PFSK-1 (cell line): ENCODE measurements around the gene TSPAN33.

Experiments
- FOXP2 ChIP-seq: optimal IDR thresholded peaks from 2 replicates; pipeline ENCODE3; 2011; ENCODE audit warnings: borderline replicate concordance, control low read depth, inconsistent platforms; ENCODE audit not compliant: insufficient read depth; ENCODE audit errors: extremely low read length, extremely low read depth
- POLR2AphosphoS5 ChIP-seq: IDR thresholded peaks from 2 replicates; pipeline ENCODE4 v1.6.1; 2012; ENCODE audit warnings: low read depth, mild to moderate bottlenecking, control low read depth, low read length, moderate library complexity
- SIN3A ChIP-seq: IDR thresholded peaks from 2 replicates; pipeline ENCODE4 v1.6.1; 2012; ENCODE audit warnings: mild to moderate bottlenecking, low read length, moderate library complexity, borderline replicate concordance; ENCODE audit not compliant: insufficient read depth
- TAF1 ChIP-seq: IDR thresholded peaks from 2 replicates; pipeline ENCODE4 v1.6.1; 2012; ENCODE audit warnings: low read length, control low read depth, borderline replicate concordance; ENCODE audit not compliant: insufficient read depth
- TF ChIP-seq, protein P1 (sequence below), 2 experiments: IDR thresholded peaks; 2 replicates each; pipeline versions ENCODE4 v1.6.1 to v1.8.0; 2011 to 2012; ENCODE audit warnings: low read depth in 2 of 2, low read length in 2 of 2, control low read depth in 1 of 2, inconsistent platforms in 1 of 2, mild to moderate bottlenecking in 1 of 2, moderate library complexity in 1 of 2; ENCODE audit not compliant: insufficient read depth in 1 of 2

The TSPAN33 gene

GRCh38 chr7:129184981-129185670, 40.6 kb downstream of the TSPAN33 start:
- TF ChIP-seq POLR2AphosphoS5 (no peak), TAF1 (no peak), FOXP2 (no peak), SIN3A (no peak)
- TF ChIP-seq, protein P1, sequence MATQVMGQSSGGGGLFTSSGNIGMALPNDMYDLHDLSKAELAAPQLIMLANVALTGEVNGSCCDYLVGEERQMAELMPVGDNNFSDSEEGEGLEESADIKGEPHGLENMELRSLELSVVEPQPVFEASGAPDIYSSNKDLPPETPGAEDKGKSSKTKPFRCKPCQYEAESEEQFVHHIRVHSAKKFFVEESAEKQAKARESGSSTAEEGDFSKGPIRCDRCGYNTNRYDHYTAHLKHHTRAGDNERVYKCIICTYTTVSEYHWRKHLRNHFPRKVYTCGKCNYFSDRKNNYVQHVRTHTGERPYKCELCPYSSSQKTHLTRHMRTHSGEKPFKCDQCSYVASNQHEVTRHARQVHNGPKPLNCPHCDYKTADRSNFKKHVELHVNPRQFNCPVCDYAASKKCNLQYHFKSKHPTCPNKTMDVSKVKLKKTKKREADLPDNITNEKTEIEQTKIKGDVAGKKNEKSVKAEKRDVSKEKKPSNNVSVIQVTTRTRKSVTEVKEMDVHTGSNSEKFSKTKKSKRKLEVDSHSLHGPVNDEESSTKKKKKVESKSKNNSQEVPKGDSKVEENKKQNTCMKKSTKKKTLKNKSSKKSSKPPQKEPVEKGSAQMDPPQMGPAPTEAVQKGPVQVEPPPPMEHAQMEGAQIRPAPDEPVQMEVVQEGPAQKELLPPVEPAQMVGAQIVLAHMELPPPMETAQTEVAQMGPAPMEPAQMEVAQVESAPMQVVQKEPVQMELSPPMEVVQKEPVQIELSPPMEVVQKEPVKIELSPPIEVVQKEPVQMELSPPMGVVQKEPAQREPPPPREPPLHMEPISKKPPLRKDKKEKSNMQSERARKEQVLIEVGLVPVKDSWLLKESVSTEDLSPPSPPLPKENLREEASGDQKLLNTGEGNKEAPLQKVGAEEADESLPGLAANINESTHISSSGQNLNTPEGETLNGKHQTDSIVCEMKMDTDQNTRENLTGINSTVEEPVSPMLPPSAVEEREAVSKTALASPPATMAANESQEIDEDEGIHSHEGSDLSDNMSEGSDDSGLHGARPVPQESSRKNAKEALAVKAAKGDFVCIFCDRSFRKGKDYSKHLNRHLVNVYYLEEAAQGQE (IDR thresholded peaks at IDR 0.05; ENCODE audit: insufficient read depth in 1 of 2, low read depth in 2 of 2, low read length in 2 of 2), result no peak

DNA sequence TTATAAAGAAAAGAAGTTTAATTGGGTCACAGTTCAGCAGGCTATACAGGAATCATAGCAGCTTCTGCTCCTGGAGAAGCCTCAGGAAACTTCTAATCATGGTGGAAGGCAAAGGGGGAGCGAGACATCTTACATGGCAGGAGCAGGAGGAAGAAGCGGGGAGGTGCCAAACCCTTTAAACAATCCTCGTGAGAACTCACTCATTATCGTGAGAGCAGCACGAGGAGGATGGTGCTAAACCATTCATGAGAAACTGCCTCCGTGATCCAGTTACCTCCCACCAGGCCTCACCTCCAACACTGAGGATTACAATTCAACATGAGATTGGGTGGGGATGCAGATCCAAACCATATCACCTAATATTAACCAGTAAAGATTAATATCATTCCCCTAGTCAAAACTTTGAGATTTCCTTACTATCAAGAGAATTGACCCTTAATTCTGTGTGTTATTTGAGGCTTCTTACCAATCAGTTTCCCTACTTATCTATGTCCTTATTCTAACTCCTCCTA, 42.3 kb downstream of the TSPAN33 start:
- TF ChIP-seq, protein P1 (IDR thresholded peaks at IDR 0.05; ENCODE audit: insufficient read depth in 1 of 2, low read depth in 2 of 2, low read length in 2 of 2), result no peak
- TF ChIP-seq TAF1, result no peak
- TF ChIP-seq SIN3A, result no peak
- TF ChIP-seq FOXP2, result no peak
- TF ChIP-seq POLR2AphosphoS5, result no peak

DNA sequence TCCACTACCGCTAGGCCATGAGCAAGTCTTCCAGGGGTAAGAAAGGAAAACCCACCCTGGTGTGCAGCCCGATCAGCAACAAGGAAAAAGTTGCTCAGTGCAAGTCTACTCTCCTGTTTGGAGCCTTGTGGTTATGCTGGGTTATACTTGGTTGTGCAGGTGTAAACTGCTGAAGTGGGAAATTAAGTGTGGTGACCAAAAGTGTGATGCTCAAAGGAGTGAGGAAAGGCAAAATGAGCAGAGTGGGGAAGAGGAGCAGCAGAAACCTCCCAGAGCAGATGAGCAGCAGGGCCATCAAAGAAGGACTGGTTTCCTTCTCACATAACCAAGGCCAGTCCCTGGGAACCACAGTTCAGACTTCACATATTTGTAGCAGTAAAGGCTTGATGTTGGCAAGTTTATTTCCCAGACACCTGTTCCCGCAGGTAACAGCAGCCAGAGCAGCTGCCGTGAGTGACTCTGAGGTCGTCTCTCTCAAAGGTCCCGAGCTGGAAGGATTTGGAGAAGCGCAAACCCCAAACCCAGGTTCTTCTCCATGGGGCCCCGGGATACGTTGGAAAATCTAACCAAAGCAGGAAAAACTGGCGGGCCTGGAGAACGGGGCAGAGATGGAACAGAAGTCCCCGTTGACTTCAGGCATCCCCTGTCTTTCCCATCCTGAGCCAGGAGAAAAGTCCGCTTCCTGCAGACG, 43.3 kb downstream of the TSPAN33 start:
- no peak for TF ChIP-seq TAF1
- no peak for TF ChIP-seq SIN3A
- no peak for TF ChIP-seq POLR2AphosphoS5
- TF ChIP-seq FOXP2, result no peak
- TF ChIP-seq, protein P1 (IDR thresholded peaks at IDR 0.05; ENCODE audit: insufficient read depth in 1 of 2, low read depth in 2 of 2, low read length in 2 of 2), result no peak

DNA sequence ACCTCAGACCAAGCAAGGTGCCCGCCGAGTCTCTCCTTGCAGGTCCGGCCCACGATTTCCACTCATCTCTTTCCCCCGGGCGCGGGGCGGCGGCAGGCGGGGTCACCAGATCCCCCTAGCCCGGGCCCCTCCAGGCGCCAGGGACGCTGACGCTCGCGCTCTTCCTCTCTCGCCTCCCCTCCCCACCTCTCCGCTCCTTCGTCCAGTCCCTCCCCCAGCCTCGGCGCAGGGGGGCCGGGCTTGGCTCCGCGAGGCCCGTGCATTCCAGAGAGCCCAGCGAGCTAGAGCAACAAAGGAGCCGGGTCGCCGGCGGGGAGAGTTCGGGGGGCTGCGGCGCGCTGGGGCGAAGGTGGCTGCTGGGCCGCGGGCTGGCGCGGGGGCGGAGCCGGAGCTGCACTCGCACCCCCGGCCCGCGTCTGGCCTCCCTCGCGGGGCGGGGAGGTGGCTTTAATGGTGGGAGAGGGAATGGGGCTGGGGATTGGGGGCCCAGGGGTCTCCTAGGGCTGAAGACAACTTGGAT, 43.9 kb downstream of the TSPAN33 start, which contains the start of gene SMO:
TSS of gene SMO (plus strand) at position 262 of the 520 bp plus-strand sequence. CDS start 519 bp downstream, outside the sequence.
- TF ChIP-seq SIN3A, result no peak
- TF ChIP-seq, protein P1 (IDR thresholded peaks at IDR 0.05; ENCODE audit: insufficient read depth in 1 of 2, low read depth in 2 of 2, low read length in 2 of 2), result no peak
- peak; percentile 53; the same call in 1 of the 2 replicates for TF ChIP-seq POLR2AphosphoS5
- TF ChIP-seq TAF1, result no peak
- peak; percentile 60 for TF ChIP-seq FOXP2
